ENCODE data around the gene COL18A1.

The COL18A1 gene

GRCh38 chr21:45452696-45453307, 47.8 kb downstream of the COL18A1 start:
- no peak for DNase-seq (ENCODE audit: low read depth in 2 of 2, low spot score in 1 of 2)

DNA sequence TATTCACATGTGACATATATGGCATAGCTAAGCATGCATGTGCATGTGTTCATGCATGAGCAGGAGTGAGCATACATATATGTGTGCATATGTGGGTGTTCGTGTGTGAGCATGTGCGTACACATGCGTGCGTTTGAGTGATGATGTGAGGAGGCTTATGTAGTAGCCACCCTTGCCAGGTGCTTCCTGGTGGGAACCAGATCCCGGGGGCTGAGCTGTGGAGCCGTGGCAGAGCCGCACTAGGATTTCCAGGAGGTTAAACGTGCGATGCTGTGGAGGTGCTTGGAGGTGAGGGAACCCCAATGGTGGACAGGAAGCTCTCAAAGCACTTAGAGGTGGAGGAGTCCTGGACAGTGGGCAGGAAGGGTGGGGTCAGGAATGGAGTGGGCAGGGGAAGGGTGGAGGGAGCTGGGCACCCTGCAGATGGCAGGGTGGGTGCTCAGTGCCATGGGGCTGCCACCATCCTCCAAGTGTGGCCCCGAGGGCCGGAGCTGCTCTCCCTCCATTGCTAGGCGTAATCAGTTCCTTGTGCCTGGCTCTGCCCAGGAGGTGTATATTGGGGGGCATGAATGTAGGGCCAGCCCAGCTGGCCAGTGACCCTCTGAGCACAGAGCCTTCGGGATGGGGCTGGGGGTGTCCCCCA, 48.5 kb downstream of the COL18A1 start:
- DNase-seq (ENCODE audit: low read depth in 2 of 2, low spot score in 1 of 2), result no peak

GRCh38 chr21:45454060-45454925, 49.3 kb downstream of the COL18A1 start:
- no peak for DNase-seq (ENCODE audit: low read depth in 2 of 2, low spot score in 1 of 2)

DNA sequence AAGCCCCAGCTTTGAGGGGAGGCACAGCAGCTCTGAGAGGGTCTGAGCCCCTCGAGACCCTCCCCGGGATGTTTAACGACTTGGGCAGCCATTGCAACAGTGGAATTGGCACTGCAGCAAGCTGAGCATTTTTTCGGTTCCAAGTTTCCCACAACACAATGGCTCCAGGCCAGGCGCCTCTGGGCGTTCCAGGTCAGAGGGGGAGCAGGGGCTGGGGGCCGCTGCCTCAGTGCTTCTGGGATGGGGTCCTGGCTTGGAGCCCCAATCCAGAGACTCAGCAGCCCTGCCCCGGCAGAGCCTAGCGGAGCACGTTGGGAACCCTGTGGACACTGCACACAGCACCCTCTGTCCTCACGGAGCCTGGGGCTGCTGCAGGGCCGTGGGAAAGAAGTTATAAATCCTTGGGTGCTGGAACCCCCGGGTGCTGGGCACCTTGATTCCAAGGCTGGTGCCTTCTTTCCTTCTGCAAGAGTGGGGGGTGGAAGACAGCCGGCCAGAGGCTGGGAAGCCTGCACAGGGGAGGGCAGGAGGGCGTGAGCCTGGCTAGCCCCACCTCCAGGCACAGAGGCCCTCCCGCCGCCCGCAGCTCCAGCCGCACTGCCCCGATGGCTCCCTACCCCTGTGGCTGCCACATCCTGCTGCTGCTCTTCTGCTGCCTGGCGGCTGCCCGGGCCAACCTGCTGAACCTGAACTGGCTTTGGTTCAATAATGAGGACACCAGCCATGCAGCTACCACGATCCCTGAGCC, 50.1 kb downstream of the COL18A1 start:
- DNase-seq (ENCODE audit: low read depth in 2 of 2, low spot score in 1 of 2), result no peak

- no peak for DNase-seq (ENCODE audit: low read depth in 2 of 2, low spot score in 1 of 2)
These were observed 51.0 kb downstream of the COL18A1 start for GRCh38 chr21:45455674-45456583.

GRCh38 chr21:45456584-45457160, 51.7 kb downstream of the COL18A1 start:
- no peak for DNase-seq (ENCODE audit: low read depth in 2 of 2, low spot score in 1 of 2)

GRCh38 chr21:45457161-45457831, 52.3 kb downstream of the COL18A1 start:
- no peak for DNase-seq (ENCODE audit: low read depth in 2 of 2, low spot score in 1 of 2)

- no peak for DNase-seq (ENCODE audit: low read depth in 2 of 2, low spot score in 1 of 2)
These were observed 52.8 kb downstream of the COL18A1 start for GRCh38 chr21:45457832-45458172.

DNA sequence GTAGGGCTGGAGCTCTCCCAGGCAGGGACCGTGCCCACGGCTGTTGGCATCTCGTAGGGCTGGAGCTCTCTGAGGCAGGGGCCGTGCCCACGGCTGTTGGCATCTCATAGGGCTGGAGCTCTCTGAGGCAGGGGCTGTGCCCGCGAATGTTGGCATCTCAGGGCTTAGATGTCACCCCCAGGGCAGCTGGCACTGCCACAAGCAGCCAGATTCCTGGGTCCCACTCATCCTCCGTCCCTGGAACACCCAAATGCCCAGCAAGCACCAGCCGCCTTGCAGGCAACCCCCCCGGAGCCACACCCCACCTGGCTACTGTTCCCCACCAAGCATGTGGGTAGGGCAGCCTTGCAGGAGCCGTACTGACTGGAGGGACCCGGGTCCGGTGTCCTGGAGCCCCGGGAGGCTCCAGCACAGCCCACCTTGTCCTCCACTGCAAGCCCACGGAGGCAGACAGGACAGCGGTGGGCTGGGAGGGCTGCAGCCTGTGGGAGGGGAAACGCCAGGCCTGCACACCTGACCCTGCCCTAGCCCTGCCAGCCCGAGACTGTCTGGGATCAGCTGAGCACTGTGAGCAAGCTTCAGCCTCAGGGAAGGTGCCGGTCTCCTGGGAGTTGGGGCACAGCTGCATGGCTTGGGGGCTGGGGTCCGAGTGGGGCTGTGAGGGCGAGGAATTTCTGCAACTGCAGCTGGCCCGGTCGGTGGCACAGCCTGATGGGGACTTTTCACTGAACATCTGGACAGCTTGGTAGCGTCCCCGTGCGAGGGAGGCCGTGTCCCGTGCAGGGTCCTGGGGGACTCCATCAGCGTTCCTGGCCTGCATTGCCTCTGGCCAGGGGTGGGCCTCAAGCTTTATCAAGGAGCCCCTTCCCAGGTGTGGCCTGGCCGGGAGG, 53.6 kb downstream of the COL18A1 start:
- DNase-seq (ENCODE audit: low read depth in 2 of 2, low spot score in 1 of 2), result no peak

DNA sequence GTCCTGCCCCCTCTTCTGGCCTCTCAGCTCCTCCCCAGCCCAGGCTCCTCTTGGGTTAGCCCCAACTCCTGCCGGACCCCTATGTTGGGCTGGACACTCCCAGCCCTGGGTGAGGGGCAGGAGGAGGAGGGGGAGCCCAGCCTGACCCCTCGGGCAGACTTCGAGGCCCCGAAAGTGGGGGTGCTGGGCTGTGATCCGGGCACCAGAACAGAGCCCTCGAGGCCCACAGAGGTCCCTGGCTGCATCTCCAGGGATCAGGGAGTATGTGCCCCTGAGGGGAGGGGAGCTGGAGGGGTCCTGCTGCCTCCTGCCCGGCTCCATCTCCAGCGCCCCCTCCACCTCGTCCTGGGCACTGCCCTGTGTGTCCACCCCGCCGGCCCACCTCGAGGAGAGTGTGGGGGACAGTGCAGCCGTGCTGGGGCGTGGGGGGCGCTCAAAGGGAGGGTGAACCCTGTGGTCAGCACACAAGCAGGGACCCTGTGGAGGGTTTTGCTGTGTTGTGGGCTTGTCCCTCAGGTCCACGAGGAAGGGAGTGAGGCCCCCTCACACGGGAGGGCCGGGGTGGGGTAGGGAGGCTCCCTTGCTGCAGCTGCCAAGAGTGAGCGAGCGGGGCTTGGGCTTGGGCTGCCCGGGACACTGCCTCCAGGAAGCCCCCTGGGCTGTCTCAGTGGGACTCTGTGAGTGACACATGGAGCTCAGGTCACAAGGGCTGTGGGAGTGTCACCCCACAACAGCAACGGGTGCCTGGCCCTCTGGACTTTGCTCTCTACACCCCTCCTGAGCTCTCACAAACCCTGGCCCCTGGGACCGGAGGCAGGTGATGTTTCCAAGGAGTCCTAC, 54.4 kb downstream of the COL18A1 start:
- no peak for DNase-seq (ENCODE audit: low read depth in 2 of 2, low spot score in 1 of 2)

DNA sequence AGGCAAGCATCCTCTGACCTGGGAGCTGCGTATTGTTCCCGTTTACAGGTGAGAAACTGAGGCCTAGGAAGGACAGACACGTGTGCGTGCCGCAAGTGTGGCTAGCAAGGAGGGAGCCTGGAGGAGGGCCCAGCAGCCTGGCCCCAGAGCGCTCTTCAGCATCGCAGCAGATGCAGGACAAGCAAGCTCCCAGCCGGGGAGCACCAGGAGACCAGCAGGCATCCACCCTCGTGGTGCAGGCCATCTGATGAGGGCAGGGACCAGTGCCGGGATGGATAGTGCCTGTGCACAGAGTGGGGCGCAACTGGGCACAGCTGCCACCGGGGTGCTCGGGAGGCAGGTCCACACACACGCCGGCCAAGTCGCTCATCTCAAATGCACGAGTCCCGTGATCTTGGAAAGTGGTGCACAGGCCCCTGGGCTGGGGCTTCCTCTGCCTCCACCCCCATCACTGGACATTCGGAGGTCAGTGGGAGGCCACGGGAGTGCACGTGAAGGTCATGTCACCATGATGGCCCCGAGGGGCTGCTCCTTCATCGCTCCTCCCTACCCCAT, 55.1 kb downstream of the COL18A1 start:
- no peak for DNase-seq (ENCODE audit: low read depth in 2 of 2, low spot score in 1 of 2)

GRCh38 chr21:45460611-45461368, 55.8 kb downstream of the COL18A1 start:
- DNase-seq (ENCODE audit: low read depth in 2 of 2, low spot score in 1 of 2), result no peak

DNA sequence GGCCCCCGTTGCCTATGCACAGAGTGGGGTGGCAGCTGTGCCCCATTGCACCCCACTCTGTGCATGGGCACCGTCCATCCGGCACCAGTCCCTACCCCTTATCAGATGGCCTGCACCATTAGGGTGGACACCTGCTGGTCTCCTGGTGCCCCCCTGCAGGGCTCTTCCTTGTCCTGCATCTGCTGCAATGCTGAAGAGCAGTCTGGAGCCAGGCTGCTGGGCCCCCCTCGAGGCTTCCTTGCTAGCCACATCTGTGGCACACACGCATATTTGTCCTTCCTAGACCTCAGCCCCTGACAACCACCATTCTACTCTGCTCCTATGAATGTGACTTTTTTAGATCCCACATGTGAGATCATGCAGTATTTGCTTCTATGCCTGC, 56.4 kb downstream of the COL18A1 start:
- DNase-seq (ENCODE audit: low read depth in 2 of 2, low spot score in 1 of 2), result no peak

DNA sequence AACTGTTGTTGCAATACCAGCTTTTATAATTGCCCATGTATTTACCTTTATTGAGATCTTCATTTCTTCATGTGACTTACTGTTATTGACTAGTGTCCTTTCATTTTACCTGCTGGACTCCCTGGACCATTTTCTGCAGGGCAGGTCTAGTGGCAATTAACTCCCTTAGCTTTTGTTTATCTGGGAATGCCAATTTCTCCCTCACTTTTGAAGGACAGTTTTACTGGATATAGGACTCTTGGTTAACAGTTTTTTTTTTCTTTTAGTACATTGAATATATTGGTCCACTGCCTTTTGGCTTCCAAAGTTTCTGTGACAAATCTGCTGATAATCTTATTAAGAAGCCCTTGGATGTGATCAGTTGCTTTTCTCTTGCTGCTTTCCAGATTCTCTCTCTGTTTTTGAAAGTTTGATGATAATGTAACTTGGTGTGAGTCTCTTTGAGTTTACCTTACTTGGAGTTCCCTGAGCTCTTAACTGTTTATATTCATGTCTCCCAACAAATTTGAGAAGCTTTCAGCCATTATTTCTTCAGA, 56.9 kb downstream of the COL18A1 start:
- no peak for DNase-seq (ENCODE audit: low read depth in 2 of 2, low spot score in 1 of 2)

DNA sequence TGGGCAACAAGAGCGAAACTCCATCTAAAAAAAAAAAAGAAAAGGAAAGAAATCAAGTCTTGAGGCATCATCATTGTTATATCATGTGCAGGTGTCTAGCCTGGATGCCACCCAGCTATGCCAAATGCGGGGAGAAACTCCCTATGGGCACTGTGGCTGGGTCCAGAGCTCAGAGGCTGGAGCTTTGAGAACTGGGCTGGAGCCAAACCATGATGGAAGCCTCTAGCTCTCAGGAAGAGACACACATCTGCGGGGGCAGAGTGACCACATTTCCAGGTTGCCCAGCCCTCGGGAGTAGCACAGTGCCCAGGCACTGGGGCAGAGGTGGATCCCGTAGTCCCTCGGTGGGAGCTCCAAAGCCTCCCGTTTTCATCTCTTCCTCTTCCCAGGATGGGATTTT, 58.9 kb downstream of the COL18A1 start:
- DNase-seq (ENCODE audit: low read depth in 2 of 2, low spot score in 1 of 2), result no peak

- DNase-seq (ENCODE audit: low read depth in 2 of 2, low spot score in 1 of 2), result no peak
These were observed 59.3 kb downstream of the COL18A1 start for GRCh38 chr21:45464309-45464708.

DNA sequence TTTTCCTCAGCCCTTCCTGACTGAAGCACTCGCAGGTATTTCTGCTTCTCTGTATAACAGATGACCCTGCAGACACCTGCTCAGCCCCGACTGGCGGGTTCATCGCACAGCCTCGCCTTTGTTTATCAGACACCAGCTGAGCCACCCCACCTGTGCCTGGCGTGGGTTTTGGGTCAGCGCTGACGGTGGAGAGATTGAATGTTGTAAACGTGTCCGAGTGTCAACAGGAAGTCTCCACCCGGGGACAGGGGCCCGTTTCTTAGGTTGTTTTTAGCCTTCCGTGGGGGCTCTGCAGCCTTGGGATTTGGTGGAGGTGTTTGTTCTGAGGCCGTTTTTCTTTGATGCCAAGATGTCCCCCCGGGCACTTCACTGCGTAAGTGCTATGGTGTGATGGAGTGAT, 60.1 kb downstream of the COL18A1 start:
- no peak for DNase-seq (ENCODE audit: low read depth in 2 of 2, low spot score in 1 of 2)
